Neutrophil (primary cell): ENCODE results near the gene JAM2.

Experiments
- H3K27ac ChIP-seq: fragments of 200-600 bp; sonication (generic); 2 replicates; pipeline ENCODE4 v1.5.1; 2016; ENCODE audit warnings: mild to moderate bottlenecking, moderate library complexity
- H3K27me3 ChIP-seq: fragments of 200-600 bp; sonication (generic); 2 replicates; pipeline ENCODE4 v1.6.0; 2016; ENCODE audit warnings: mild to moderate bottlenecking
- H3K36me3 ChIP-seq: fragments of 200-600 bp; sonication (generic); 2 replicates; pipeline ENCODE4 v1.5.1; 2017
- H3K4me1 ChIP-seq, 2 experiments: fragments of 200-600 bp in 1 of 2; sonication (generic) in 1 of 2; 1 replicate in 1 of 2; 2 replicates in 1 of 2; pipeline versions ENCODE4 v1.5.1 to v1.6.1; 2013 to 2016; ENCODE audit warnings: low read depth in 1 of 2, low read length in 1 of 2, mild to moderate bottlenecking in 1 of 2, moderate library complexity in 1 of 2; ENCODE audit not compliant: control insufficient read depth in 1 of 2, insufficient read depth in 1 of 2
- H3K4me3 ChIP-seq, 2 experiments: fragments of 200-600 bp in 1 of 2; sonication (generic) in 1 of 2; 1 replicate in 1 of 2; 2 replicates in 1 of 2; pipeline ENCODE4 v1.5.1; 2013 to 2016; ENCODE audit warnings: low read depth in 1 of 2, low read length in 1 of 2, mild to moderate bottlenecking in 1 of 2, moderate library complexity in 1 of 2
- H3K9me3 ChIP-seq: fragments of 200-600 bp; sonication (generic); 2 replicates; pipeline ENCODE4 v1.5.1; 2016
- TF ChIP-seq, protein P1 (sequence below): fragments of 200-600 bp; sonication (generic); IDR thresholded peaks from 2 replicates; pipeline ENCODE4 v1.5.1; 2016; ENCODE audit warnings: antibody characterized with exemption

Gene JAM2

DNA sequence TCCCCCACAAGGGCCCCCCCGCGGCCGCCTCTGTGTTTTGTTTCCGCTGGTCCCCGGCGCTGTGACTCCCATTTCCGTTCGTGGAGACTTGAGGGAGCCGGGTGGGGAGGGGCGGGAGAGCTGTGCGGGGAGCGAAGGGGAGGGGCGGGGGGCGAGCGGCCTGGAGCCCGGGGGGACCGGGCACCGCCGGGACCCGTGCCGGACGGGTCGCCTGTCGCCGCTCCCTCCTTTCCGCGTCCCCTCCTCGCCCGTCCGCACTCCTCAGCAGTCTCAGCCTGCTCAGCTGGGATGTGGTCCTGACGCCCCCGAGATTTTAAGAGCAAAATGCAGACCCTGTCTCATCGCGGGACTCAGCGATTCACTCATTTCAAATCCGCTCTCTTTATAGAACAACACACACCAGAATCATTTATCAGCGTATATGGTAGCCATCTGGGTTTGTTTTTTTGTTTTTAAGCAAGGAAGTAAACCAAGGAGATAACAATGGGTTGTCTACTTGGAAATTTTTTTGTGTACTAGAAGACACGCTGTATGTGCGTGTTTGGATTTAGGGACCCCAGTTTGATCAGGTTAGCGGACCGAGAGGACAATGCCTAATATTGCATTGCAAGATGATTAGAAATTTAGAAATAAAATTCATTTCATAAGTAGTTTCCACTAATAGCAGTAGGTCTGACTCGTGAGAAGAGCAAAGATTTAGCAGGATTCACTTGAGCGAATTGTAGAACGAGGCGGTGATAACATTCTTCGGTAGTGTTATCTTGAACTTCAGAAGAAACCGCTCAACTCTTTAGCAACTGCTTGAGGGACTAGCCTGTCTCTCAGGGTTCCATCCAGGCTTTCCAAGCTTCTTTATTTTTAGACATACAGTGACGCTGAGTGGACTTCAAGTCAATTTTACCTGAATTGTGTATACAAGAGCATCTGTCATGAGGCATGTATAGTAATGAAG is 96.9 kb downstream of the JAM2 start:
- peaks cover 20 to 23% of the 10 kb centered on the region in 2 experiments for H3K4me1 ChIP-seq
- TF ChIP-seq, protein P1, sequence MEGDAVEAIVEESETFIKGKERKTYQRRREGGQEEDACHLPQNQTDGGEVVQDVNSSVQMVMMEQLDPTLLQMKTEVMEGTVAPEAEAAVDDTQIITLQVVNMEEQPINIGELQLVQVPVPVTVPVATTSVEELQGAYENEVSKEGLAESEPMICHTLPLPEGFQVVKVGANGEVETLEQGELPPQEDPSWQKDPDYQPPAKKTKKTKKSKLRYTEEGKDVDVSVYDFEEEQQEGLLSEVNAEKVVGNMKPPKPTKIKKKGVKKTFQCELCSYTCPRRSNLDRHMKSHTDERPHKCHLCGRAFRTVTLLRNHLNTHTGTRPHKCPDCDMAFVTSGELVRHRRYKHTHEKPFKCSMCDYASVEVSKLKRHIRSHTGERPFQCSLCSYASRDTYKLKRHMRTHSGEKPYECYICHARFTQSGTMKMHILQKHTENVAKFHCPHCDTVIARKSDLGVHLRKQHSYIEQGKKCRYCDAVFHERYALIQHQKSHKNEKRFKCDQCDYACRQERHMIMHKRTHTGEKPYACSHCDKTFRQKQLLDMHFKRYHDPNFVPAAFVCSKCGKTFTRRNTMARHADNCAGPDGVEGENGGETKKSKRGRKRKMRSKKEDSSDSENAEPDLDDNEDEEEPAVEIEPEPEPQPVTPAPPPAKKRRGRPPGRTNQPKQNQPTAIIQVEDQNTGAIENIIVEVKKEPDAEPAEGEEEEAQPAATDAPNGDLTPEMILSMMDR: no peak

DNA sequence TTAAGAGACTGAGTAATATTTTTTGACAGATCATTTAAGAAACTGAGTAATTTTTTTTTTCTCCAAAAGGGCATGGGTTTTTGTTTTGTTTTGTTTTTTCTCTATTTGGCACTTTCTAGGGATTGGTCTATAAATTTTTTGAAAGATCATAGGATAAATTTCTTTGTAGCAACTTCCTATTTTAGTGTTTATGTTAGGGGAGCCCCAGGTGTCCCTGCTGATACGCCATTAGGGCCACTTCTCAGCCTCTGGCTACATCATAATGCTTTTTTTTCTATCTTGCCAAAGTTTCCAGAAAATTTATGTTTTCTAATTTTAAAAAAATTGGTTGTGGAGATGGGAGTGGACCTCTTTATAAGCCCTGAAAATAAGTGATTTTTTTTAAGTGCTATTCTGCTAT is 98.4 kb downstream of the JAM2 start:
- TF ChIP-seq, protein P1: no peak

More for the DNA sequence above, 96.9 kb downstream of the JAM2 start:
- peak overlapping the region; percentile 95 to 97 for H3K4me3 ChIP-seq
- no peaks in the 10 kb centered on the region for H3K27me3 ChIP-seq
- no peaks in the 10 kb centered on the region for H3K36me3 ChIP-seq
- H3K27ac ChIP-seq: peak overlapping the region; percentile 92
- no peaks in the 10 kb centered on the region for H3K9me3 ChIP-seq

DNA sequence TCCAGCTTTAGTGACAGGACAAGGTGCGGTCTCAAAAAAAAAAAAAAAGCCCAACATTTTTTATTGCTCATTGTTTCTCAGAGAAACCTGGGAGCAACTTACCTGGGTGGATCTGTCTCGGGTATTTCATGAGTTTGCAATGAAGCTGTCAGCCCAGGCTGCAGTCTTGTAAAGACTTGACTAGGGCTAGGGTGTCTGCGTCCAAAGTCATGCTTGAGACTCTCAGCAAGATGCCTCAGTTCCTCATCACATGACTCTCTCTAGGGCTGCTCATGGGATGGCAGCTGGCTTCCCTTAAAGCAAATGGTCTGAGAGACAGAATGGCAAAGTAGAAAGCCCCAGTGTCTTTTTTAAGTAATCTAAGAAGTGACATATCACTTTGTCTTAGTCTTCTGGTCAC is 103.8 kb downstream of the JAM2 start:
- TF ChIP-seq, protein P1: no peak
- Histone ChIP-seq H3K4me3 (no peak overlapping the region), H3K36me3 (peaks cover 26% of the 10 kb centered on the region), H3K9me3 (no peaks in the 10 kb centered on the region), H3K27ac (no peak overlapping the region), H3K27me3 (no peaks in the 10 kb centered on the region), H3K4me1 (no peaks in the 10 kb centered on the region)

More for the DNA sequence above, 98.4 kb downstream of the JAM2 start:
- Histone ChIP-seq H3K9me3 (no peaks in the 10 kb centered on the region), H3K4me1 (peaks cover 20 to 23% of the 10 kb centered on the region in 2 experiments), H3K27me3 (no peaks in the 10 kb centered on the region), H3K4me3 (no peak overlapping the region), H3K27ac (no peak overlapping the region), H3K36me3 (no peaks in the 10 kb centered on the region)

DNA sequence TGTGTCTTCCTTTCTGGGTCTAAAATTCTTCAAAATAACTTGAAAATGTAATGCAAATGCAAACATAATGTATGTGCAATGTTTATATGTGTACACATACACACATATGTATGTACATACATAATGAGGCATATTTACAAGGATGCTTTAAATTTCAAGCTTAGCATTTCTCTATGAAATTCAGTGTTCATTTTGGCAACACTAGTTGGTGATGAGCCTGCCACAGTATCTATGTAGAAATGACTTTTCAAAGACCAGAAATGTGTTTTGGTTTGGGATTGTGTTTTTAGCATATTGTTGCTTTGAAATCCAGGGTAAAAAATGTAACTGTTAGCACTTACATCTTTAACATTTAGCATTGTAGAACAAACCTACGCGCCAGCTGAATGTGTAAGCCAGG is 105.8 kb downstream of the JAM2 start:
- Histone ChIP-seq H3K9me3 (no peaks in the 10 kb centered on the region), H3K4me3 (no peak overlapping the region), H3K27ac (no peak overlapping the region), H3K27me3 (no peaks in the 10 kb centered on the region), H3K4me1 (no peaks in the 10 kb centered on the region), H3K36me3 (peaks cover 46% of the 10 kb centered on the region)
- TF ChIP-seq, protein P1: no peak

DNA sequence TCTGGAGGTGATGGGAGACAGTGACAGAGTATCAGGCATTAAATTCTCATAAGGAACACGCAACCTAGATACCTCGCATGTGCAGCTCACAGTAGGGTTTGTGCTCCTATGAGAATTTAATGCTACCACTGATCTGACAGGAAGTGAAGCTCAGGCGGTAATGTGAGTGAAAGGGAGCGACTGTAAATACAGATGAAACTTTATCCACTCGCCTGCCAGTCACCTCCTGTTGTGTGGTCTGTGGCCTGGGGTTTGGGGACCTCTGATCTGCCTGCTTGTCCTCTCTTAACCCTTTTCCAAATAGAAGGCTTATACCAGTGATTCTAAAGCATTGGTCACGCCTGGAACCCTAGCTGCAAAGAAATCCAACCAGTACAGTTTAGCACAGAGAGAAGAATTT is 111.0 kb downstream of the JAM2 start:
- H3K27me3 ChIP-seq: no peaks in the 10 kb centered on the region
- no peaks in the 10 kb centered on the region for H3K4me1 ChIP-seq
- no peak overlapping the region for H3K4me3 ChIP-seq
- TF ChIP-seq, protein P1: no peak
- no peaks in the 10 kb centered on the region for H3K9me3 ChIP-seq
- peaks cover 76% of the 10 kb centered on the region for H3K36me3 ChIP-seq
- no peak overlapping the region for H3K27ac ChIP-seq
